ENCODE data around the gene ZNF17.

DNA sequence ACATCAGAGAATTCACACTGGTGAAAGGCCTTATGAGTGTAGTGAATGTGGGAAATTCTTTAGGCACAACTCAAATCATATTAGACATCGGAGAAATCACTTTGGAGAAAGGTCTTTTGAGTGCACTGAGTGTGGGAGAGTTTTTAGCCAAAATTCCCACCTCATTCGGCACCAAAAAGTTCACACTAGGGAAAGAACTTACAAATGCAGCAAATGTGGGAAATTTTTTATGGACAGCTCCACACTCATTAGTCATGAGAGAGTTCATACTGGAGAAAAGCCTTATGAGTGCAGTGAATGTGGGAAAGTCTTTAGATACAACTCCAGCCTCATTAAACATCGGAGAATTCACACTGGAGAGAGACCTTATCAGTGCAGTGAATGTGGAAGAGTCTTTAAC lies 10.1 kb downstream of the ZNF17 start:
- TF ChIP-seq, protein P1, sequence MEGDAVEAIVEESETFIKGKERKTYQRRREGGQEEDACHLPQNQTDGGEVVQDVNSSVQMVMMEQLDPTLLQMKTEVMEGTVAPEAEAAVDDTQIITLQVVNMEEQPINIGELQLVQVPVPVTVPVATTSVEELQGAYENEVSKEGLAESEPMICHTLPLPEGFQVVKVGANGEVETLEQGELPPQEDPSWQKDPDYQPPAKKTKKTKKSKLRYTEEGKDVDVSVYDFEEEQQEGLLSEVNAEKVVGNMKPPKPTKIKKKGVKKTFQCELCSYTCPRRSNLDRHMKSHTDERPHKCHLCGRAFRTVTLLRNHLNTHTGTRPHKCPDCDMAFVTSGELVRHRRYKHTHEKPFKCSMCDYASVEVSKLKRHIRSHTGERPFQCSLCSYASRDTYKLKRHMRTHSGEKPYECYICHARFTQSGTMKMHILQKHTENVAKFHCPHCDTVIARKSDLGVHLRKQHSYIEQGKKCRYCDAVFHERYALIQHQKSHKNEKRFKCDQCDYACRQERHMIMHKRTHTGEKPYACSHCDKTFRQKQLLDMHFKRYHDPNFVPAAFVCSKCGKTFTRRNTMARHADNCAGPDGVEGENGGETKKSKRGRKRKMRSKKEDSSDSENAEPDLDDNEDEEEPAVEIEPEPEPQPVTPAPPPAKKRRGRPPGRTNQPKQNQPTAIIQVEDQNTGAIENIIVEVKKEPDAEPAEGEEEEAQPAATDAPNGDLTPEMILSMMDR (IDR thresholded peaks at IDR 0.05): no peak
- no peak for TF ChIP-seq EZH2 (IDR thresholded peaks at IDR 0.05)
